Myocyte (in vitro differentiated cells): ENCODE measurements around the gene ABI3. TPM values are rescaled to one million over a fixed set of nuclear protein-coding genes. Genes with fewer than 3 reads are reported as not detected.

Experiments
- DNase-seq: peaks from one replicate; pipeline ENCODE4 v3.0.0-alpha.2; 2012; ENCODE audit warnings: low read depth
- total RNA-seq: library from RNA; depleted of rRNA; stranded (reverse); fragments of >200 nt; gene quantifications from 2 replicates; pipeline ENCODE4 v1.2.3, GENCODE V29; 2014

ABI3 gene
- total RNA-seq, 1 donor from 2014 or later = not detected

DNA sequence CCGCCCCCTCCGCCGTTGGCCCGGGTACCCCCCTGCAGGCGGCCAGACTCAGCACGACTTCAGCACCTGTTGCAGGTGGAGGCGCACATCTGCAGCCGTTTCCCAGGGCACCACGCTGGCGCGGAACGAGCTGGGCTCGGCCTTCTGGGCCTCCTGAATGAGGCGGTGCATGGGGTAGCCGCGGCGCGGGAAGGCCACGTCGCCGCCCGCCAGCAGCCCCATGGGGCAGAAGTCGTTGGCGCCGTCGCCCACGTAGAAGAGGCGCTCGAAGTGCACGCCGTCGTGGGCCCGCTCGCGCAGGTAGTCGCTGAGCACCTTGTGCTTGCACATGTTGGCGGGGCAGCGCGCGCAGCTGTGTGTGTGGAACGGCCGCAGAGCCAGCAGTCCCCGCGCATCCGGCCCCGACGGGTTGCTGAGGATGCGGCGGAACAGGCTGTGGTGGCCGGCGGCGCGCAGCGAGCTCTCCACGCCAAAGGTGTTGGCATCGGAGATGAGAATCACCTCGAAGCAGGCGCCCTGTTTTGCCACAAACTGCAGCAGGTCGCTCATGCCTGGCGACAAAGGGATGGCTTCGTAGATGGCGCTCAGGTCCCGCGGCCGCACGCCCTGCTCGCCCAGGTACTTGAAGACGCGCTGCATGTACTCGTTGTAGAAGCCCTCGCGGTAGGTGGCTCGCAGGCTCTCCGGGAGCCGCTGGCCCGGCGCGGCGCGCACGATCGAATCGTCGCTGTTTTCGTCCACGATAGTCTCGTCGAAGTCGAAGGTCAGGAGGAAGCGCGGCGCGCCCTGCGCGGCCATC, 13.9 kb downstream of the ABI3 start:
- no peak for DNase-seq

GRCh38 chr17:49224997-49225337, 14.5 kb downstream of the ABI3 start:
- DNase-seq = no peak

DNA sequence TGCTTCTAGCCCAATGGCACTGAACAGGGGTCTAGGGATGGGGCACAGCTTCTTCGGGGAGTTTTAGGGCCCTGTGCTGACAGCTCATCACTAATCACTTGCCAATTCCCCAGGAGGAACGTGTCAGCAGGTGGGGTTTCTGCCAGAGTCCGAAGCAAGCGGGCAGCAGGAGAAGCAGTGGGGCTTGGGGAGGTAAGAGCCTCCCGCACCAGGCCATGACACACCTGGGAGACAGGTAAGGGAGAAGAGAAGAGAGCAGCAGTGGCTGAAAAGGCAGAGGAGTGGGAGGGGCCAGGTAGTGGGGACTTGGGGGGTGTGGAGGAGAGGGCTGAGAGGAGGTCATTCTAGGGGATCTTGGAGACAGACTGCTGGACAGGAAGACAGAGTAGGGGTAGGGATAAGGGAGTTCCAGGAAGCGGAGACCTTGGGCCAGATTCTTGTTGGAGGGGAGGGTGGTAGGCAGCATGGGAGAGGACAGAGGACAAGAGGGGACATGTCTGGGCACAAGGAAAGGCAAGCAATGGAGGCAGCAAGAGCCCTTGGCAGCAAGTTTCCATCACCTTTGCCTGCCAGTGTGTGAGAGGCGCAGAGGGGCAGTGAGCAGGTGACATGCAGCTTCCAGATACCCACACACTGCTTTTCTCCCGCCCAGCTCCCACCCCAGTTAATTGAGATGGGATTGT, 15.2 kb downstream of the ABI3 start:
- no peak for DNase-seq

- no peak for DNase-seq
Measured at GRCh38 chr17:49226771-49227435, 16.4 kb downstream of the ABI3 start.

DNA sequence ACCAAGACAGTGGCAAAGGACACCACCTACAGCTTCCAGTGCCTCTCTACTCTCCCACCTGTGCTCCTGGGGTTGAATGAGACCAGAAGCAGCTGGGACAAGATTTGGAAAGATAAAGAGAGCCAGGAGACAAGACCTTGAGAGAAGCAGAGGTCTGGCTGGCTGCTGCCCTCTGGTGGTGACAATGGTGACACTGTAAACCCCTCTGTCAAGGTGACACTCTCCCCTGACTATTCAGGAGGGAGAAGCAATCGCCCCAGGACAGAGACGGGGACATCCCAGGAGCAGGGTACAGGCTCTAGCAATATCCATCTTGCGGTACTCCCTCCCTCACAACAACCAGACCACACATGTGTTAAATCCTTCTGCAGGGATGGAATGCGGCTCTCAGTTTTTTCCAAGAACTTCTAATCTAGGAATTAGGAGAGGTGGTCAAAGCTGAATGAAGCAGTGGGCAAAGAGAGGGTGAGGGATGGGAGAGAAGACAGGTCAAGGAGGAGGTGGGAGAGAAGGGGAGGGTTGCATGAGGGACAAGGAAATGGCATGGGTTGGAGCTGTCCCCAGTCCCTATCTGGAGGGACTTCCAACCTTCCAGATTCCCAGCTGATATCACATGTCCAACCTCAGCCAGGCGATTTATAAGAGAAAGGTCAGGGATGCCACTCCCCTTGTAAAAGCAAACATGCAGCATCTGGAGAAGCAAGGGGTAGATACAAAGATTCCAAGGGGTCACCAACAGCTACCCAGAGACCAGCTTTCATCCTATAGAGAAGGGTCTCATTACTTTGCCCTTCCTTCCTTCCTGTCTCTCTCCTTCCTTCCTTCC, 17.1 kb downstream of the ABI3 start:
- DNase-seq = peak; percentile 78

DNA sequence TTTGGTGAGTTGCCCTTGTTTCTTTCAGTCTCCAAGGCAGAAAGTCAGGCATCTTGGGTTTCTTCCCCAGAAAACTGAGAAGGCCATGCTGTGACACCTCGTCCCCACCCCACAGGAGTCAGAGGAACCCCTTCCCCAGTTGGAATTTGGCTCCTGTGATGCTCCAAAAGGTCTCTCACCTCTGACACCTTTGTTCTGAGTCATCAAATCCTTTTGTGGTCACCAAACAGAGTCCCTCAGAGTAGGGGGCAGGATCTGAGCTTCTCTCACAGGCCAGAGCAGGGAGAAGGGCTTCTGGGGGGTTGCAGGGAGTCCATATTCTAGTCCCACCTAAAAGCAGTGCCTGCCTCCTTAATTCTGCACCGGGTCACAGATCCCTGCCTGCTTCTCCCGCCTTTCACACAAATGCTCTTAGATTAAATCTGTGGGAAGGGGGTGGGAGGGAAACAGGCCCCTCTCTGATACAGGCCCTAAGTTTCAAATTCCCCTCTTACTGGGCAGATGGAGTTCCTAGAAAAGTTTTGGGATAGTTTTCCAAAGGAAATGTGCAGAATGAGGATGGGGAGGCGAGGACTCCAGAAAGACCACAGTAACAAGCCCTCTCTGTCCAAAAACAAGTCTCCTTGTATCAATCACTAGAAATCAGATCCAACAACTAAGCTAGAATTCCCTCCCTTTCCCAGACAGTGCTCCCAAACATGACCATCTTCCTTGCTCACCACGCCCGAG, 18.7 kb downstream of the ABI3 start:
- DNase-seq = no peak

DNA sequence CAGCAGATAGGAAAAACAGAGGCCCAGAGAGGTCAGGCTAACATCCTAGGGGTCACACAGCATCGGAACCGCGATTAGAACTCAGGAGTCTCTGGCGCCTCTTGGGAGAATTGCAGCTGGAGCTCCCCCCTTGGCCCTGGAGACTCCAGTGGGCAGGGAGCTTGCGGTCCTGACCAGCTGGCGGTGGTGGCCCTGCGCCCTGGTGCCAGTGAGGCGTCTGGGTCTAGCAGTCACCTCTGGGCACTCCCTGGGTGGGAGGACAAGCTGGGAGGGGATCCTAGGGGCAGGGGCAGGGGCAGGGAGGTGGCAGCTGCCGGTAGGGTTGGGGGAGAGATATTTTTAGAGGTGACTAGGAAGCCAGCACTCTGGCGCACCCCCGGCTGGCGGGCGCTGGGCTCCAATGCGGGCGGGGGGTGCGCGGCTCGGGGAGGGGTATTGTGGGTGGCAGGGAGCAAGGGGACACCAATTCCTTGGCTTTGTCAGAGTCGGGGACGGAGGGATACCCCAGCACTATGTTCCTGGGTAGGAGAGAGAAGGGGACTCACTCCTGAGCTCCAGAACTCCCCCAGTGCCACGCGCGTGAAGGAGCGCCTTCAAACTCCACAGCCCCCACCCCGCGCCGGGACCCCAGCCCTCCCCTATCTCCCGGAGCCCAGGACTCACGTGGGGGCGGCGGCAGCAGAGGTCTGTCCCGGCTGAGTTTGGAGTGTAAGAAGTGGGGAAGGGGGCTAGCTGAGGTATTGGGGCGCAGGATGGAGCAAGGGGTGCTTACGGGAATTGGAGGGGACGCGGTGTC, 19.5 kb downstream of the ABI3 start:
- DNase-seq = peak; percentile 91

- DNase-seq = peak; percentile 88
Measured at GRCh38 chr17:49230636-49231562, 20.4 kb downstream of the ABI3 start, which contains the start of gene PHOSPHO1. TSS of gene PHOSPHO1 (minus strand) at chr17:49230787. CDS start at chr17:49226691, 4,096 bp downstream.

DNA sequence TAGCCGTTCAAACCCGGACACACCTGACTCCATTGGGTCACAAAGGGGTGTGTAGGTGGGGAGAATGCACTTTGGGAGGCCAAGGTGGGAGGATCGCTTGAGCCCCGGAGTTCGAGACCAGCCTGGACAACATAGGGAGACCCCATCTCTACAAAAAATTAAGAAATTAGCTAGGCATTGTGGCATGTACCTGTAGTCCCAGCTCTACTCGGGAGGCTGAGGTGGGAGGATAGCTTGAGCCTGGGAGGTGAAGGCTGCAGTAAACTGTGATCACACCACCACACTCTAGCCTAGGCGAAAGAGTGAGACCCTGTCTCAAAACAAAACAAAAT, 21.0 kb downstream of the ABI3 start:
- no peak for DNase-seq

GRCh38 chr17:49234509-49235080, 24.1 kb downstream of the ABI3 start:
- DNase-seq = no peak

DNA sequence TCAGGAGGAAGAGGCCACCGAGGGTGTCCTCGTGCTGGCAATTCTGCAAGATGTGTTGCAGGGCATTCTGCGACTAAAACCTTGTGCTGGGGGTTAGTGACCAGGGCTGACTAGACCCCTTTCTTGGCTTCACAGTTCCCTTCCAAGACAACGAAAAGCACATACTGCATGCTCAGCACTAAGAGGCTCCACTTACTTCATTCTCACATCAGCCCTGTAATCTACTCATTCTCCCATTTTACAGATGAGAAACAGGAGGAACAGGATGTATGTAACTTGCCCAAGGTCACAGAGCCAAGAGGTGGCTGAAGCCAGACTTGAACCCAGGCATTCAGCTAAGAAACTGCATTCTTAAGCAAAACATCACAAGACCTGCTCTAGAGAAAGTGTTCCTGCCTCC, 25.4 kb downstream of the ABI3 start:
- DNase-seq = no peak

- DNase-seq = no peak
Measured at GRCh38 chr17:49239963-49240362, 29.5 kb downstream of the ABI3 start.

- no peak for DNase-seq
Measured at GRCh38 chr17:49240619-49241018, 30.1 kb downstream of the ABI3 start.

DNA sequence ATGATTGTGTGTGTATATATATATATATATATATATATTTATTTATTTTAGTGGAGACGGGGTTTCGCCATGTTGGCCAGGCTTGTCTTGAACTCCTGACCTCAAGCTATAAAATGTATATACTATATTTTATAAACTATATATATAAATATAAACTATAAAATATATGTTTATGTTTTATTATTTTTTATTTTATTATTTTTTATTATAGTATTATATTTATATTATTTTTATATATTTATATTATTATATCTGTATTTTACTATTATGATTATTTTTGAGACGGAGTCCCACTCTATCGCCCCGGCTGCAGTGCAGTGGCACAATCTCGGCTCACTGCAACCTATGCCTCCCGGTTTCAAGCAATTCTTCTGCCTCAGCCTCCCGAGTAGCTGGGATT, 30.5 kb downstream of the ABI3 start:
- no peak for DNase-seq

DNA sequence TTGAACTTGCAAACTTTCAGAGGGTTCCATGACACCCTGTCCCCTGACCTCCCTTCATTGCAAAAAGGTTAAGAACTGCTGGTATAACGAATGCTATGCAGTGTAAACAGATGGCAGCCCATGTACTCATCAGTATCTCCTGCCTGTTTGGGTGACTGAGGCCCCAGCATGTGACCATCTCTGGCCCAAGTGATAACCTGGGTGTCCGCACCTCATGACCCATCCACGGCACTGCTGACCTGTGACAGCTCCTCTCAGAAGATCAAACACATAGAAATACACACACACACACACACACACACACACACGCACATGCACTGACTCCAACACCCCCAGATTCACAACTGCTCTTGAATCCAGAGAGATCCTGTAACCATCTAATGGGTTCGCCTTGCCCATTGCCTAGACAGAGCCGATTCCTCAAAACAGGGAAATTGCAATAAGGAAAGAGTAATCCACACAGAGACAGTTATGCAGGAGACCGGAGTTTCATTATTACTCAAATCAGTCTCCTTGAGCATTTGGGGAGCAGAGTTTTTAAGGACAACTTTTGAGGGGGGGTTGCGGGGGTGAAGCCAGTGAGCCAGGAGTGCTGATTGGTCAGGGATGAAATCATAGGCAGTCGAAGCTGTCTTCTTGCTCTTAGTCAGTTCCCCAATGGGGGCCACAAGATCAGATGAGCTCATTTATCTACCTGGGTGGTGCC, 31.3 kb downstream of the ABI3 start:
- no peak for DNase-seq

GRCh38 chr17:49242813-49243212, 32.3 kb downstream of the ABI3 start:
- DNase-seq = no peak

GRCh38 chr17:49244839-49245238, 34.3 kb downstream of the ABI3 start:
- DNase-seq = no peak

DNA sequence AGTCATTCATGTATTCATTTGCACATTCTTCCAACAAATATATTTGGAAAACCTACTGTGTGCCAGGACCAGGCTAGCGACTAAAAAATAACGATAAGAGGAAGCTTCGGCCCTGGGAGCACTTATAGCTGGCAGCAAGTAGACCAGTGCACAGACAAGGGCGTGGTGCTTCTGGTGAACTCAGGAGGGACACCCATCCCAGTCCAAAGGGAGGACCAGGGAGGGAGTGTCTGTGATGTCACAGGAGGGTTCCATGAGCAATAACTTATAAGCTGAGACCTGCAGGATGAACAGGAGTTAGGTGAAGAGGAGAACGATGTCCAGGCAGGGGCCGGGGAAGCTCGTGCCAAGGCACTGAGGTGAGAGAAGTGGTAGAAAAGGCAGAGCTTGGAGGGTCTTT, 37.4 kb downstream of the ABI3 start:
- no peak for DNase-seq
